Tibial nerve (tissue), 4 donors: ENCODE results near the gene CFD.

Source experiments
- EP300 ChIP-seq, 2 donors: sonication (generic); formaldehyde crosslinking; IDR thresholded peaks; one replicate each; pipeline ENCODE4 v1.6.1; 2017; ENCODE audit warnings: antibody characterized with exemption in 2 of 2, mild to moderate bottlenecking in 1 of 2
- POLR2A ChIP-seq, 2 donors: fragments of 450-650 bp; IDR thresholded peaks; one replicate each; pipeline ENCODE4 v1.6.1; 2017; ENCODE audit warnings: antibody characterized with exemption in 2 of 2, mild to moderate bottlenecking in 2 of 2, moderate library complexity in 2 of 2
- TF ChIP-seq, protein P1 (sequence below), 5 experiments: fragments of 200-600 bp in 3 of 5; fragments of 450-650 bp in 2 of 5; sonication (generic) in 3 of 5; IDR thresholded peaks; one replicate each; pipeline ENCODE4 v1.5.1; 2016 to 2019; ENCODE audit warnings: antibody characterized with exemption in 5 of 5, mild to moderate bottlenecking in 3 of 5, moderate library complexity in 2 of 5

DNA sequence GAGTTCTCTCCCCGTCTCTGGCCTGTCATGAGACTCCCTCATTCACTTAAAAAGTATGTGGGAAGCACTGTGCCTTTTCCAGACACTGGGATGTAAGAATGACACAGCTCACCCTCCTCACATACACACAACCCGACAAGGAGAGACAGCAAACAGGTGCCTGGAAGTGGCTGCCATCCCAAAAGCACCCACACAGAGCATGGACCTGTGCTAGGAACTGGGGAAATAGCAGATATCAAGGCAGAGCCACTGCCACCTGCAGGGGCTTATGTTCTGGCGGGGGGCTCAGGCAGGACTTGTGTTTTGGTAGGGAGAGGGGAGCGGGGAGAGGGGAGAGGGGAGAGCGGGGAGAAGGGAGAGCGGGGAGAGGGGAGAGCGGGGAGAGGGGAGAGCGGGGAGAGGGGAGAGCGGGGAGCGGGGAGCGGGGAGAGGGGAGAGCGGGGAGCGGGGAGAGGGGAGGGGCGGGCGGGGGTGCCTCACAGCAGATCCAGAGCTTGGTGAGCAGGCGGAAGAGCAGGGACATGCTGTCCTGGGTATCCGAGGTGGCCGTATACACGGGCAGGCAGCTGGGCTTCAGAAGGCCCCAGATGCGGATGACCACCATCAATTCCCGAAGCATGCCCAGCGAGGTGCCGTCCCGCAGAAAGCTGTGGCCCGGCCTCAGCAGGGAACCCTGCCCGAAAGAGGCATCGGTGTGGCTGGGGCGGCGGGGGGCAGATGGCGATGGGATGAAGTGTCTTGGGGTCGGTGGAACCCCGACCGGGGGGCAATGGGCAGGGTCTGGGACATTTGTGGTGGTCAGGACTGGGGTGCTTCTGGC lies 12.2 kb downstream of the CFD start:
- TF ChIP-seq, protein P1, sequence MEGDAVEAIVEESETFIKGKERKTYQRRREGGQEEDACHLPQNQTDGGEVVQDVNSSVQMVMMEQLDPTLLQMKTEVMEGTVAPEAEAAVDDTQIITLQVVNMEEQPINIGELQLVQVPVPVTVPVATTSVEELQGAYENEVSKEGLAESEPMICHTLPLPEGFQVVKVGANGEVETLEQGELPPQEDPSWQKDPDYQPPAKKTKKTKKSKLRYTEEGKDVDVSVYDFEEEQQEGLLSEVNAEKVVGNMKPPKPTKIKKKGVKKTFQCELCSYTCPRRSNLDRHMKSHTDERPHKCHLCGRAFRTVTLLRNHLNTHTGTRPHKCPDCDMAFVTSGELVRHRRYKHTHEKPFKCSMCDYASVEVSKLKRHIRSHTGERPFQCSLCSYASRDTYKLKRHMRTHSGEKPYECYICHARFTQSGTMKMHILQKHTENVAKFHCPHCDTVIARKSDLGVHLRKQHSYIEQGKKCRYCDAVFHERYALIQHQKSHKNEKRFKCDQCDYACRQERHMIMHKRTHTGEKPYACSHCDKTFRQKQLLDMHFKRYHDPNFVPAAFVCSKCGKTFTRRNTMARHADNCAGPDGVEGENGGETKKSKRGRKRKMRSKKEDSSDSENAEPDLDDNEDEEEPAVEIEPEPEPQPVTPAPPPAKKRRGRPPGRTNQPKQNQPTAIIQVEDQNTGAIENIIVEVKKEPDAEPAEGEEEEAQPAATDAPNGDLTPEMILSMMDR (IDR thresholded peaks at IDR 0.05), result no peak
- TF ChIP-seq POLR2A (IDR thresholded peaks at IDR 0.05) (no peak), EP300 (IDR thresholded peaks at IDR 0.05) (no peak)
